Epithelial cell of proximal tubule (primary cell): ENCODE measurements around the gene LYST. TPM values are rescaled to one million over a fixed set of nuclear protein-coding genes. Genes with fewer than 3 reads are reported as not detected.

Experiments used
- DNase-seq: peaks from one replicate; pipeline ENCODE4 v3.0.0-alpha.2; 2011; ENCODE audit warnings: low read depth
- H3K4me3 ChIP-seq: 2 replicates; pipeline ENCODE4 v1.5.1; 2011; ENCODE audit warnings: low read depth, mild to moderate bottlenecking, low read length
- CTCF ChIP-seq: conservative IDR thresholded peaks from 2 replicates; pipeline ENCODE4 v1.5.1; 2012; ENCODE audit warnings: low read depth, mild to moderate bottlenecking, low read length
- total RNA-seq: library from RNA; depleted of rRNA; stranded (reverse); fragments of >200 nt; gene quantifications from 2 replicates; pipeline ENCODE4 v1.2.3, GENCODE V29; 2015

LYST gene
- total RNA-seq, 1 donor from 2014 or later = 10.3 TPM

GRCh38 chr1:235745503-235746136, 121.1 kb downstream of the LYST start:
- H3K4me3 ChIP-seq = no peak overlapping the region
- DNase-seq = no peak
- no peak for TF ChIP-seq CTCF

- TF ChIP-seq CTCF = no peak
- DNase-seq = no peak
- no peak overlapping the region for H3K4me3 ChIP-seq
Measured at GRCh38 chr1:235742914-235743599, 123.6 kb downstream of the LYST start.

GRCh38 chr1:235741294-235741693, 125.4 kb downstream of the LYST start:
- DNase-seq = no peak
- no peak for TF ChIP-seq CTCF
- H3K4me3 ChIP-seq = no peak overlapping the region

GRCh38 chr1:235739631-235740030, 127.1 kb downstream of the LYST start:
- TF ChIP-seq CTCF = no peak
- no peak overlapping the region for H3K4me3 ChIP-seq
- no peak for DNase-seq

- TF ChIP-seq CTCF = no peak
- H3K4me3 ChIP-seq = no peak overlapping the region
- DNase-seq = no peak
Measured at GRCh38 chr1:235739124-235739523, 127.6 kb downstream of the LYST start.

GRCh38 chr1:235737751-235738150, 129.0 kb downstream of the LYST start:
- no peak for TF ChIP-seq CTCF
- no peak overlapping the region for H3K4me3 ChIP-seq
- no peak for DNase-seq

GRCh38 chr1:235736263-235736662, 130.4 kb downstream of the LYST start:
- TF ChIP-seq CTCF = no peak
- no peak overlapping the region for H3K4me3 ChIP-seq

More at GRCh38 chr1:235736263-235736662, 130.4 kb downstream of the LYST start:
- DNase-seq = no peak
